OCI-LY3 (cell line): ENCODE data around the gene CD99L2.

Experiments used
- H2AFZ ChIP-seq: fragments of 200-600, 300-600 bp; shearing (Covaris generic); 2 replicates; pipeline ENCODE4 v1.6.0; 2014; ENCODE audit warnings: antibody characterized with exemption, low read depth, low read length
- H3K27ac ChIP-seq: fragments of 200-600, 300-600 bp; sonication (generic); 2 replicates; pipeline ENCODE4 v1.5.1; 2014; ENCODE audit warnings: mild to moderate bottlenecking, low read length, moderate library complexity, mixed read lengths
- H3K27me3 ChIP-seq: fragments of 200-600, 300-600 bp; sonication (generic); 2 replicates; pipeline ENCODE4 v1.6.1; 2014; ENCODE audit warnings: low read depth, low read length, mixed read lengths
- H3K36me3 ChIP-seq: fragments of 200-600, 300-600 bp; sonication (generic); replicated peaks from 2 replicates; pipeline ENCODE3; 2014; ENCODE audit warnings: low read depth, low read length, mixed read lengths
- H3K4me1 ChIP-seq: fragments of 300-600, 200-600 bp; sonication (generic); 2 replicates; pipeline ENCODE4 v1.6.1; 2014; ENCODE audit warnings: low read length, mixed read lengths
- H3K4me2 ChIP-seq: fragments of 200-600, 300-600 bp; sonication (generic); 2 replicates; pipeline ENCODE4 v1.6.1; 2014; ENCODE audit warnings: low read length, mixed read lengths
- H3K4me3 ChIP-seq: fragments of 300-600, 200-600 bp; sonication (generic); 2 replicates; pipeline ENCODE4 v1.5.1; 2014; ENCODE audit warnings: antibody characterized with exemption, mild to moderate bottlenecking, low read length, moderate library complexity
- H3K79me2 ChIP-seq: fragments of 300-600, 200-600 bp; shearing (Covaris generic); 2 replicates; pipeline ENCODE4 v1.6.1; 2014; ENCODE audit warnings: mild to moderate bottlenecking, low read length, mixed read lengths
- H3K9ac ChIP-seq: fragments of 300-600, 200-600 bp; shearing (Covaris generic); 2 replicates; pipeline ENCODE4 v1.6.0; 2014; ENCODE audit warnings: mild to moderate bottlenecking, low read length, moderate library complexity
- H3K9me3 ChIP-seq: fragments of 200-600, 300-600 bp; shearing (Covaris generic); 2 replicates; pipeline ENCODE4 v1.6.1; 2014; ENCODE audit warnings: low read length, mixed read lengths; ENCODE audit not compliant: insufficient read depth
- H4K20me1 ChIP-seq: fragments of 200-600, 300-600 bp; sonication (generic); 2 replicates; pipeline ENCODE4 v1.6.1; 2016; ENCODE audit warnings: low read length, mixed read lengths; ENCODE audit not compliant: insufficient read depth
- CTCF ChIP-seq: fragments of 200-600, 300-600 bp; sonication (generic); IDR thresholded peaks from 2 replicates; pipeline ENCODE4 v1.5.1; 2014; ENCODE audit warnings: antibody characterized with exemption, low read length, low read depth
- EZH2phosphoT487 ChIP-seq: fragments of 200-600 bp; shearing (Covaris generic); IDR thresholded peaks from 2 replicates; pipeline ENCODE4 v1.6.1; 2018; ENCODE audit warnings: antibody characterized with exemption, mixed run types, low read depth

Gene CD99L2

GRCh38 chrX:150849996-150850720 lies 48.3 kb downstream of the CD99L2 start:
- Histone ChIP-seq H3K4me3 (no peak overlapping the region), H4K20me1 (no peaks in the 10 kb centered on the region), H3K4me2 (no peak overlapping the region), H3K9ac (no peak overlapping the region), H3K9me3 (no peaks in the 10 kb centered on the region), H3K36me3 (no peaks in the 10 kb centered on the region), H3K4me1 (peaks cover 8% of the 10 kb centered on the region), H3K79me2 (no peaks in the 10 kb centered on the region), H3K27ac (no peak overlapping the region), H2AFZ (no peak overlapping the region), H3K27me3 (no peaks in the 10 kb centered on the region)
- TF ChIP-seq EZH2phosphoT487: no peak
- no peak for TF ChIP-seq CTCF

DNA sequence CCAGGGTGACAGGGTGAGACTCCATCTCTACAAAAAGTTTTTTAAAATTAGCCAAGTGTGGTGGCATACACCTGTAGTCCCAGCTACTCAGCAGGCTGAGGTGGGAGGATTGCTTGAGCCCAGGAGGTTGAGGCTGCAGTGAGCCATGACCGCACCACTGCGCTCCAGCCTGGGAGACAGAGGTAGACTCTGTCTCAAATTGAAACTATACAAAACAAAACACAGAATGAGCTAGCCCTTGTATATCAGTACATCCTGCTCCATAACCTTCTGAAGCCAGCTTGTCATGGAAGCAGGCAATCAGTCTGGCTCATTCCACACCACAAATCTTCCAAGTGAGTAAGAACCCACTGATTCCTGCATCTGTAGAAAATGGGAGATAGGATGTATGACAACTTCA lies 49.0 kb downstream of the CD99L2 start:
- H3K9me3 ChIP-seq: no peaks in the 10 kb centered on the region

DNA sequence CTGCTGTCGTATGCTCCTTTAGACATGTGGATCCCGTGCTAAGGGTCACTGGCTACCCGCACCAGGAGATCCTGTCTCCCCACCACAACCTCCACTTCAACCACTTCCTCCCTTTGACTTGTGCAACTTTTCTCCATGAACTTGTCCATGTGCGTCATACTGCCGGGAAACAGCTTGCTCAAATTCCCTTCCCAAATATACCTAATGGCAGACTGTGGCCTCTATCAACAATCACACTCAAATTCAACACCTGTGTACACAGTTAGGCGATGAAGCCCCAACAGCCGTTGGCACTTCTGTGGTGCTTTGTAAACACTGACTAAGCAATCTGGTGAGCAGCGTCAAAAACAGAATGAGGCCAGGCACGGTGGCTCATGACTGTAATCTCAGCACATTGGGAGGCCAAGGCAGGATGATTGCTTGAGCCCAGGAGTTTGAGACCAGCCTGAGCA lies 49.5 kb downstream of the CD99L2 start:
- H3K4me2 ChIP-seq: no peak overlapping the region
- H4K20me1 ChIP-seq: no peaks in the 10 kb centered on the region
- no peak overlapping the region for H3K4me3 ChIP-seq
- no peak overlapping the region for H3K9ac ChIP-seq
- peaks cover 8% of the 10 kb centered on the region for H3K4me1 ChIP-seq
- H3K36me3 ChIP-seq: no peaks in the 10 kb centered on the region
- H3K79me2 ChIP-seq: no peaks in the 10 kb centered on the region
- H2AFZ ChIP-seq: no peak overlapping the region
- TF ChIP-seq CTCF (no peak), EZH2phosphoT487 (no peak)
- H3K9me3 ChIP-seq: no peaks in the 10 kb centered on the region
- H3K27ac ChIP-seq: no peak overlapping the region
- H3K27me3 ChIP-seq: no peaks in the 10 kb centered on the region

More for the DNA sequence above, 49.0 kb downstream of the CD99L2 start:
- no peaks in the 10 kb centered on the region for H3K36me3 ChIP-seq
- no peak overlapping the region for H3K4me2 ChIP-seq
- no peak overlapping the region for H3K27ac ChIP-seq
- no peak overlapping the region for H3K4me3 ChIP-seq
- H4K20me1 ChIP-seq: no peaks in the 10 kb centered on the region
- no peak overlapping the region for H3K9ac ChIP-seq
- no peaks in the 10 kb centered on the region for H3K79me2 ChIP-seq
- TF ChIP-seq EZH2phosphoT487 (no peak), CTCF (no peak)
- H3K27me3 ChIP-seq: no peaks in the 10 kb centered on the region
- peaks cover 8% of the 10 kb centered on the region for H3K4me1 ChIP-seq
- H2AFZ ChIP-seq: no peak overlapping the region

- Histone ChIP-seq H2AFZ (no peak overlapping the region), H3K4me3 (no peak overlapping the region), H4K20me1 (no peaks in the 10 kb centered on the region), H3K9me3 (no peaks in the 10 kb centered on the region), H3K36me3 (no peaks in the 10 kb centered on the region), H3K79me2 (no peaks in the 10 kb centered on the region), H3K27me3 (no peaks in the 10 kb centered on the region), H3K4me2 (no peak overlapping the region), H3K9ac (no peak overlapping the region), H3K27ac (no peak overlapping the region), H3K4me1 (peaks cover 8% of the 10 kb centered on the region)
- TF ChIP-seq CTCF (no peak), EZH2phosphoT487 (no peak)
These were observed 51.4 kb downstream of the CD99L2 start for GRCh38 chrX:150847088-150847487.
